ENCODE measurements around the gene PTPN7. TPM values are rescaled to one million over a fixed set of nuclear protein-coding genes. Genes with fewer than 3 reads are reported as not detected.
A peak's percentile ranks its signal among the peaks of the same experiment; 100 is the strongest.

PTPN7 gene
- total RNA-seq, 1 experiment from 2014 or later = not detected

- intact Hi-C loops (cut with micrococcal nuclease; ENCODE audit: unreplicated experiment) = loop anchor here (1.0 to 10.0 kb wide), 9 partner anchors 13 to 392 kb away; partner anchors contain the start of gene ELF3
Observed at GRCh38 chr1:202106340-202107254, 53.8 kb downstream of the PTPN7 start.

GRCh38 chr1:202105571-202106339, 54.6 kb downstream of the PTPN7 start:
- peak; percentile 91 to 95 for DNase-seq
- ChIA-PET CTCF (interaction anchor here (0.6 to 0.7 kb wide), 4 partner anchors 13 to 60 kb away, joined by 3 to 6 read pairs (median 3); no protein-coding TSS in a partner anchor), POLR2A (ENCODE audit: unreplicated experiment) (interaction anchor here (0.5 to 3.2 kb wide), 19 partner anchors 9 to 590 kb away, joined by 3 to 66 read pairs (median 7); partner anchors contain the start of gene ELF3)
- no TSS peak for BruUV-seq (replicated peaks)
- no peaks in the 10 kb centered on the region for H3K27me3 ChIP-seq (ENCODE audit: insufficient read depth, low read depth)
- H3F3A ChIP-seq (ENCODE audit: insufficient read depth, low read depth) = peaks cover 58% of the 10 kb centered on the region
- peak overlapping the region; percentile 71 for H3K4me2 ChIP-seq
- no peaks in the 10 kb centered on the region for H3K36me3 ChIP-seq (ENCODE audit: low read depth)
- no peaks in the 10 kb centered on the region for H4K20me1 ChIP-seq (ENCODE audit: insufficient read depth)
- no peaks in the 10 kb centered on the region for H3K9me2 ChIP-seq (ENCODE audit: insufficient read depth)
- intact Hi-C loops (cut with micrococcal nuclease; ENCODE audit: unreplicated experiment) = loop anchor here (1.0 to 10.0 kb wide), 7 partner anchors 14 to 391 kb away; partner anchors contain the start of gene ELF3
- no peak for TF ChIP-seq EZH2 (IDR thresholded peaks at IDR 0.05; ENCODE audit: low read depth)
- TF ChIP-seq CTCF (conservative IDR thresholded peaks at IDR 0.05) = 0 out of 2 replicates have a peak, but pooled peaks have one; percentile 12
- peaks cover 76% of the 10 kb centered on the region for H3K4me1 ChIP-seq (replicated peaks; ENCODE audit: insufficient read depth)
- H2AFZ ChIP-seq = 0 out of 2 replicates have a peak overlapping the region, but pooled peaks have one; percentile 30
- peak overlapping the region; percentile 99 for H3K27ac ChIP-seq
- no peaks in the 10 kb centered on the region for H3K9me3 ChIP-seq (ENCODE audit: insufficient read depth, low read depth)
- no peaks in the 10 kb centered on the region for H3K79me2 ChIP-seq (ENCODE audit: low read depth)
- peak overlapping the region; percentile 26; the same call in 1 of the 2 replicates for H3K4me3 ChIP-seq

More at GRCh38 chr1:202106340-202107254, 53.8 kb downstream of the PTPN7 start:
- Histone ChIP-seq H3K4me1 (replicated peaks; ENCODE audit: insufficient read depth) (peaks cover 81% of the 10 kb centered on the region), H3K4me3 (peak overlapping the region; percentile 39; the same call in 1 of the 2 replicates), H3K9me3 (ENCODE audit: insufficient read depth, low read depth) (no peaks in the 10 kb centered on the region), H2AFZ (no peak overlapping the region), H3K36me3 (ENCODE audit: low read depth) (no peaks in the 10 kb centered on the region), H3K27me3 (ENCODE audit: insufficient read depth, low read depth) (no peaks in the 10 kb centered on the region), H3K9me2 (ENCODE audit: insufficient read depth) (no peaks in the 10 kb centered on the region), H3K79me2 (ENCODE audit: low read depth) (no peaks in the 10 kb centered on the region), H3F3A (ENCODE audit: insufficient read depth, low read depth) (peaks cover 58% of the 10 kb centered on the region), H3K27ac (peak overlapping the region; percentile 99), H4K20me1 (ENCODE audit: insufficient read depth) (no peaks in the 10 kb centered on the region), H3K4me2 (peak overlapping the region; percentile 71)
- TSS peak; percentile 75 for BruUV-seq (replicated peaks)
- ChIA-PET POLR2A (ENCODE audit: unreplicated experiment) (interaction anchor here (0.5 to 3.2 kb wide), 20 partner anchors 20 to 590 kb away, joined by 3 to 66 read pairs (median 6); partner anchors contain the start of gene ELF3), CTCF (interaction anchor here (0.7 kb wide), 1 partner anchor 60 kb away, joined by 3 read pairs; no protein-coding TSS in a partner anchor)
- peak; percentile 97 for DNase-seq
- TF ChIP-seq EZH2 (IDR thresholded peaks at IDR 0.05; ENCODE audit: low read depth) (no peak), CTCF (conservative IDR thresholded peaks at IDR 0.05) (0 out of 2 replicates have a peak, but pooled peaks have one; percentile 13)

GRCh38 chr1:202104073-202104472, 56.3 kb downstream of the PTPN7 start:
- intact Hi-C loops (cut with micrococcal nuclease; ENCODE audit: unreplicated experiment) = loop anchor here (10.0 kb wide), 1 partner anchor 389 kb away; no protein-coding TSS in a partner anchor
- H3K27me3 ChIP-seq (ENCODE audit: insufficient read depth, low read depth) = no peaks in the 10 kb centered on the region
- no peaks in the 10 kb centered on the region for H3K9me3 ChIP-seq (ENCODE audit: insufficient read depth, low read depth)
- no peak overlapping the region for H3K4me2 ChIP-seq
- H3K36me3 ChIP-seq (ENCODE audit: low read depth) = no peaks in the 10 kb centered on the region
- H3F3A ChIP-seq (ENCODE audit: insufficient read depth, low read depth) = peaks cover 51% of the 10 kb centered on the region
- H3K79me2 ChIP-seq (ENCODE audit: low read depth) = no peaks in the 10 kb centered on the region
- peaks cover 63% of the 10 kb centered on the region for H3K4me1 ChIP-seq (replicated peaks; ENCODE audit: insufficient read depth)
- ChIA-PET CTCF (no interaction called here), POLR2A (ENCODE audit: unreplicated experiment) (no interaction called here)
- no peak for DNase-seq
- H4K20me1 ChIP-seq (ENCODE audit: insufficient read depth) = no peaks in the 10 kb centered on the region
- no peaks in the 10 kb centered on the region for H3K9me2 ChIP-seq (ENCODE audit: insufficient read depth)
- TF ChIP-seq EZH2 (IDR thresholded peaks at IDR 0.05; ENCODE audit: low read depth) = no peak
- TF ChIP-seq CTCF (conservative IDR thresholded peaks at IDR 0.05) = no peak
- peak overlapping the region; percentile 99 for H3K27ac ChIP-seq
- BruUV-seq (replicated peaks) = no TSS peak
- H2AFZ ChIP-seq = no peak overlapping the region
- H3K4me3 ChIP-seq = no peak overlapping the region
